Measurements from ENCODE around the gene TBR1.

TBR1 gene

GRCh38 chr2:161418715-161419637, 2.9 kb downstream of the TBR1 start:
- H3K36me3 Mint-ChIP-seq (ENCODE audit: low read depth), result peaks cover 3% of the 10 kb centered on the region
- peaks cover 85% of the 10 kb centered on the region for H3K27me3 Mint-ChIP-seq (ENCODE audit: low read depth)
- H3K27ac Mint-ChIP-seq, result peak overlapping the region; percentile 50
- H3K9me3 Mint-ChIP-seq, result no peaks in the 10 kb centered on the region
- DNase-seq (ENCODE audit: low spot score), result no peak
- peaks cover 50% of the 10 kb centered on the region for H3K4me1 Mint-ChIP-seq (ENCODE audit: low read depth)
- H3K4me3 Mint-ChIP-seq, result peak overlapping the region; percentile 77

GRCh38 chr2:161419638-161420190, 3.6 kb downstream of the TBR1 start:
- H3K27me3 Mint-ChIP-seq (ENCODE audit: low read depth), result peaks cover 92% of the 10 kb centered on the region
- no peak for DNase-seq (ENCODE audit: low spot score)
- no peak overlapping the region for H3K4me3 Mint-ChIP-seq
- peaks cover 6% of the 10 kb centered on the region for H3K36me3 Mint-ChIP-seq (ENCODE audit: low read depth)
- H3K4me1 Mint-ChIP-seq (ENCODE audit: low read depth), result peaks cover 56% of the 10 kb centered on the region
- H3K27ac Mint-ChIP-seq, result no peak overlapping the region
- no peaks in the 10 kb centered on the region for H3K9me3 Mint-ChIP-seq

GRCh38 chr2:161420406-161421074, 4.4 kb downstream of the TBR1 start:
- H3K9me3 Mint-ChIP-seq, result no peaks in the 10 kb centered on the region
- no peak overlapping the region for H3K4me3 Mint-ChIP-seq
- peaks cover 50% of the 10 kb centered on the region for H3K4me1 Mint-ChIP-seq (ENCODE audit: low read depth)
- H3K27me3 Mint-ChIP-seq (ENCODE audit: low read depth), result peaks cover 92% of the 10 kb centered on the region
- DNase-seq (ENCODE audit: low spot score), result no peak
- peaks cover 3% of the 10 kb centered on the region for H3K36me3 Mint-ChIP-seq (ENCODE audit: low read depth)
- H3K27ac Mint-ChIP-seq, result no peak overlapping the region

GRCh38 chr2:161421686-161422085, 5.6 kb downstream of the TBR1 start:
- H3K27me3 Mint-ChIP-seq (ENCODE audit: low read depth), result peaks cover 92% of the 10 kb centered on the region
- DNase-seq (ENCODE audit: low spot score), result no peak
- H3K9me3 Mint-ChIP-seq, result no peaks in the 10 kb centered on the region
- H3K4me1 Mint-ChIP-seq (ENCODE audit: low read depth), result peaks cover 41% of the 10 kb centered on the region
- no peak overlapping the region for H3K27ac Mint-ChIP-seq
- peaks cover 7% of the 10 kb centered on the region for H3K36me3 Mint-ChIP-seq (ENCODE audit: low read depth)
- H3K4me3 Mint-ChIP-seq, result no peak overlapping the region

- Mint-ChIP-seq H3K27me3 (ENCODE audit: low read depth) (peaks cover 90% of the 10 kb centered on the region), H3K9me3 (no peaks in the 10 kb centered on the region), H3K4me3 (peak overlapping the region; percentile 62), H3K27ac (peak overlapping the region; percentile 33), H3K4me1 (ENCODE audit: low read depth) (peaks cover 36% of the 10 kb centered on the region), H3K36me3 (ENCODE audit: low read depth) (peaks cover 9% of the 10 kb centered on the region)
- no peak for DNase-seq (ENCODE audit: low spot score)
Measured at GRCh38 chr2:161422816-161423403, 6.8 kb downstream of the TBR1 start.

GRCh38 chr2:161423421-161424393, 7.6 kb downstream of the TBR1 start:
- no peak for DNase-seq (ENCODE audit: low spot score)
- Mint-ChIP-seq H3K4me3 (peak overlapping the region; percentile 77), H3K27me3 (ENCODE audit: low read depth) (peaks cover 88% of the 10 kb centered on the region), H3K27ac (peak overlapping the region; percentile 82), H3K36me3 (ENCODE audit: low read depth) (peaks cover 9% of the 10 kb centered on the region), H3K9me3 (no peaks in the 10 kb centered on the region), H3K4me1 (ENCODE audit: low read depth) (peaks cover 30% of the 10 kb centered on the region)

GRCh38 chr2:161424394-161424769, 8.3 kb downstream of the TBR1 start:
- peaks cover 9% of the 10 kb centered on the region for H3K36me3 Mint-ChIP-seq (ENCODE audit: low read depth)
- H3K4me3 Mint-ChIP-seq, result peak overlapping the region; percentile 77
- H3K27ac Mint-ChIP-seq, result peak overlapping the region; percentile 82
- H3K4me1 Mint-ChIP-seq (ENCODE audit: low read depth), result peaks cover 26% of the 10 kb centered on the region
- no peak for DNase-seq (ENCODE audit: low spot score)
- H3K9me3 Mint-ChIP-seq, result no peaks in the 10 kb centered on the region
- H3K27me3 Mint-ChIP-seq (ENCODE audit: low read depth), result peaks cover 88% of the 10 kb centered on the region

- Mint-ChIP-seq H3K36me3 (ENCODE audit: low read depth) (peaks cover 9% of the 10 kb centered on the region), H3K27ac (no peak overlapping the region), H3K4me1 (ENCODE audit: low read depth) (peaks cover 25% of the 10 kb centered on the region), H3K9me3 (no peaks in the 10 kb centered on the region), H3K27me3 (ENCODE audit: low read depth) (peaks cover 88% of the 10 kb centered on the region), H3K4me3 (no peak overlapping the region)
- DNase-seq (ENCODE audit: low spot score), result no peak
Measured at GRCh38 chr2:161424891-161425727, 9.0 kb downstream of the TBR1 start.

GRCh38 chr2:161425728-161426454, 9.8 kb downstream of the TBR1 start:
- Mint-ChIP-seq H3K27ac (no peak overlapping the region), H3K4me3 (peak overlapping the region; percentile 3), H3K4me1 (ENCODE audit: low read depth) (peaks cover 21% of the 10 kb centered on the region), H3K27me3 (ENCODE audit: low read depth) (peaks cover 88% of the 10 kb centered on the region), H3K9me3 (no peaks in the 10 kb centered on the region), H3K36me3 (ENCODE audit: low read depth) (peaks cover 9% of the 10 kb centered on the region)
- DNase-seq (ENCODE audit: low spot score), result no peak

GRCh38 chr2:161426455-161426921, 10.4 kb downstream of the TBR1 start:
- peaks cover 9% of the 10 kb centered on the region for H3K36me3 Mint-ChIP-seq (ENCODE audit: low read depth)
- H3K4me3 Mint-ChIP-seq, result peak overlapping the region; percentile 71
- peaks cover 87% of the 10 kb centered on the region for H3K27me3 Mint-ChIP-seq (ENCODE audit: low read depth)
- H3K9me3 Mint-ChIP-seq, result no peaks in the 10 kb centered on the region
- no peak for DNase-seq (ENCODE audit: low spot score)
- H3K27ac Mint-ChIP-seq, result no peak overlapping the region
- peaks cover 21% of the 10 kb centered on the region for H3K4me1 Mint-ChIP-seq (ENCODE audit: low read depth)

GRCh38 chr2:161426922-161427663, 11.0 kb downstream of the TBR1 start:
- Mint-ChIP-seq H3K27me3 (ENCODE audit: low read depth) (peaks cover 87% of the 10 kb centered on the region), H3K36me3 (ENCODE audit: low read depth) (peaks cover 9% of the 10 kb centered on the region), H3K27ac (peak overlapping the region; percentile 47), H3K9me3 (no peaks in the 10 kb centered on the region), H3K4me3 (peak overlapping the region; percentile 71), H3K4me1 (ENCODE audit: low read depth) (peaks cover 21% of the 10 kb centered on the region)
- no peak for DNase-seq (ENCODE audit: low spot score)

Data from T-helper 2 cell treated with Interferon-gamma antibody and Interleukin-4, amounts not matched to agents 5 μg/mL and 100 μg/mL, for 36 hours (primary cell).